Activated T-helper 2 cell treated with anti-CD3 and anti-CD28 coated beads, Interferon-gamma antibody, Interleukin-2, Interleukin-4, amounts not matched to agents 10 μg/mL and 5 μg/mL and 100 μg/mL, durations not matched to agents 14 hours and 24 hours and 36 hours (primary cell): ENCODE results near the gene LLGL1. TPM values are rescaled to one million over a fixed set of nuclear protein-coding genes. Genes with fewer than 3 reads are reported as not detected.

Source experiments
- DNase-seq: peaks from one replicate; pipeline ENCODE4 v3.0.0; 2021; ENCODE audit warnings: low spot score
- H3K27ac Mint-ChIP-seq: one replicate; pipeline ENCODE4 v1.8.0; 2021; ENCODE audit warnings: mixed read lengths
- H3K27me3 Mint-ChIP-seq: one replicate; pipeline ENCODE4 v1.8.0; 2021; ENCODE audit warnings: low read depth, mixed read lengths
- H3K36me3 Mint-ChIP-seq: one replicate; pipeline ENCODE4 v1.8.0; 2021; ENCODE audit warnings: low read depth, mixed read lengths
- H3K4me1 Mint-ChIP-seq: one replicate; pipeline ENCODE4 v1.8.0; 2021; ENCODE audit warnings: low read depth, mixed read lengths
- H3K4me3 Mint-ChIP-seq: one replicate; pipeline ENCODE4 v1.8.0; 2021; ENCODE audit warnings: low read depth, mild to moderate bottlenecking, moderate library complexity, mixed read lengths
- H3K9me3 Mint-ChIP-seq: one replicate; pipeline ENCODE4 v1.8.0; 2021; ENCODE audit warnings: mixed read lengths
- intact Hi-C: fragments of 100-400 bp; cut with micrococcal nuclease; formaldehyde crosslinking; loops from one replicate; pipeline ENCODE4 v1.15.1; 2023
- total RNA-seq: library from RNA; stranded (reverse); gene quantifications from 2 replicates; pipeline ENCODE4 v1.2.3, GENCODE V29; 2022

LLGL1 gene
- total RNA-seq, 1 donor from 2014 or later, result 23.0 TPM

DNA sequence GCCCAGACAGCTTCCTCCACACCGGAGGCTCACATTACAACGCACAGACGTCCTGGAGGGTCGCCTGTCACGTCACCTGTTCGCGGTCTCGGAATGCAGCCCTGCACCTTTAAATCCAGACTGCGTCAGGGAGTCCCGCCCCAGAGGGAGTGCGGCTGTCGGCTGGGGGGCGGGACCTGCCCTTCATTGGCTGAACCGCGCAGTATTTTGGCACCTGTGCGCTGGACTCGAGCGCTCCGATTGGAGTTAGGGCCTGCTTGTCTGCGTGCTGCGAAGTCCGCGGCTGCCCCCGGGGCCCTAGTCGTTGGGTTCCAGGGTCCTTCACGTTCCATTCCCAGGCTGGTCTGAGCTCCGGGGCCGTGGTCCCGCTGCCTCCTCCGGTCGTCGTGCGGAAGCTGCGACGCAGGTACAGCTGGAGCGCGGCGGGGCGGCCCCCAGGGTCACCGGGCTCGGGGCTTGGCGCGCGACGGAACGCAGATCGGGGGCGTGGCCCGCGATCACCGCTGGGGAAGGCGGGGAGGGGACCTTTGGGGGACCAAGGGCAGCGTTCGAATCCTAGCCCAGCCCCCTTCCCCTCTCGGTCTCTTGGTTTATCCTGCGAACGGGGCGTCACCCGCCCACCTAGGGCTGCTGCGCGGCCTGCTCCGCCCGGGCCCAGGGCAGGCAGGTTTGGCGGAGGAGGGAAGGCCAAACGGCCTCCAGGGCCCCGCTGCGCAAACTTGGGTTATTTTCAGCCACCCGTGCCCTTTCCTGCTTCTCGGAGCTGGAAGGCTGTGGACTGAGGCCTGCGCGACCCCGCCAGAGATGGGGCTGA is 35.1 kb downstream of the LLGL1 start, which contains the start of gene MIEF2:
Gene MIEF2, plus strand, starts transcription at position 331 of the 814 bp plus-strand sequence. CDS start 2,059 bp downstream, outside the sequence.
- Mint-ChIP-seq H3K9me3 (no peaks in the 10 kb centered on the region), H3K27me3 (no peaks in the 10 kb centered on the region), H3K36me3 (peaks cover 24% of the 10 kb centered on the region), H3K4me3 (peak within 1 kb of the TSS; percentile 82), H3K4me1 (peaks cover 25% of the 10 kb centered on the region), H3K27ac (peak within 1 kb of the TSS; percentile 82)
- intact Hi-C loops, result loop anchor here (1.0 to 2.0 kb wide), 3 partner anchors 35 to 78 kb away; partner anchors contain the start of genes ALKBH5, LLGL1, SMCR8 and TOP3A
- peak; percentile 89 for DNase-seq

DNA sequence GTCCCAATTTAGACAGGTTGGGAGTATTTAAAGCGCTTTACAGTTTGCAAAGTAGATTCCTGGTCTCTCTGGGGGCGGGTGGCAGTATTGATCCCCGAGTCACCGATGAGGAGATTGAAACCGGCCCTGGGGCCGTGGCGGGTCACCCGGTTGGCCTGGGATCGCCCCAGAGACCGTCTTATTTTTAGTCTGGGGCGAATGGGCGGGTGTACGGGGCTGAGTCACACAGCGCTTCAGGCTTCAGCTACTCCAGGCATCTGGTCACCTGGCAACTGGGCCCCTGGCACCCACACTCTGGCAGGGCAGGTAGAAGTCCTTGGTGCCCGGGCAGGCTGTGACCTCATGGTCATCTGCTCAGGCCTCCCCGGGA is 35.7 kb downstream of the LLGL1 start:
- H3K9me3 Mint-ChIP-seq, result no peaks in the 10 kb centered on the region
- peak overlapping the region; percentile 82 for H3K27ac Mint-ChIP-seq
- peaks cover 19% of the 10 kb centered on the region for H3K36me3 Mint-ChIP-seq
- peak overlapping the region; percentile 82 for H3K4me3 Mint-ChIP-seq
- no peak for DNase-seq
- intact Hi-C loops, result loop anchor here (2.0 kb wide), 2 partner anchors 54 to 78 kb away; partner anchors contain the start of genes ALKBH5, SMCR8 and TOP3A
- no peaks in the 10 kb centered on the region for H3K27me3 Mint-ChIP-seq
- H3K4me1 Mint-ChIP-seq, result peaks cover 25% of the 10 kb centered on the region

DNA sequence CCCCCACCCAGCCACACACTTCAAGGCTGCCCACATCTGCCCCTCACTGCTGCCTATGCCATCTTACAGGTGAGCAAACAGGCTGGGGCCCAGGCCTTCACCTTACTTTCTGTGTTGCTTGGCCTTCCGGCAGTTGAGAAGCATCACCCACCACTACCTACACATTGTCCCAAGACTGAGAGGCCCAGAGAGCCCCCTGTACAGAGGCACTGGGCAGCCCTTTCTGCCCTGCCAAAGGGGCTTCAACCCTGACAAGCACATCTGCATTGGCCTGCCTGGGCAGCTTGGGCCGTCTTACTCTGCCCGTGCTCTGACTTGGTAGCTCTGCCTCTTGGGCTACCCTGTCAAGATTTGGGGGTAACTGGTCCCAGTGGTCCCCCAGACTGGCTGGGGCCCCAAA is 36.2 kb downstream of the LLGL1 start:
- peaks cover 25% of the 10 kb centered on the region for H3K4me1 Mint-ChIP-seq
- intact Hi-C loops, result loop anchor here (2.0 kb wide), 2 partner anchors 53 to 79 kb away; partner anchors contain the start of genes ALKBH5, SMCR8 and TOP3A
- peak overlapping the region; percentile 82 for H3K27ac Mint-ChIP-seq
- DNase-seq, result no peak
- peaks cover 13% of the 10 kb centered on the region for H3K36me3 Mint-ChIP-seq
- no peaks in the 10 kb centered on the region for H3K27me3 Mint-ChIP-seq
- H3K4me3 Mint-ChIP-seq, result peak overlapping the region; percentile 82
- no peaks in the 10 kb centered on the region for H3K9me3 Mint-ChIP-seq

DNA sequence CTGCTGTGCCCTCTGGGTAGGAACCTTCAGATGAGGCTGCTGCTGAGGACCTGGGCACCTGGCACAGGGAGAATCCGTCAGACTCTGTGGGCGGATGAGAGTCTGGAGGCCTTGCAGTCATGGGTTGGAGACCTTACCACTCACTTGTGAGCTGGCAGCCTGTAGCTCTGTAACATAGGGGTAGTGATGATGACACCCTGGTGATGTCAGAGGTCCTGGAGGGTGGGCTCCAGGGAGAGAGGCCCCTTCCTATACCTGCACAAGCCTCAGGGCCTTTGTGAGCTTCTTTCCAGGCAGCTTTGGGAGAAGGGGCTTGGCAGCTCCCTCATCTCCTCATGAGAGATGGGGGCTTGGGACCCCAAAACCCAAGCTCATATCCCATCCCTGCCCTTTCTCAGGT is 36.7 kb downstream of the LLGL1 start:
- Mint-ChIP-seq H3K9me3 (no peaks in the 10 kb centered on the region), H3K4me3 (peak overlapping the region; percentile 82), H3K27ac (no peak overlapping the region), H3K4me1 (peaks cover 23% of the 10 kb centered on the region), H3K36me3 (peaks cover 11% of the 10 kb centered on the region), H3K27me3 (no peaks in the 10 kb centered on the region)
- no peak for DNase-seq
- intact Hi-C loops, result no loop called here

DNA sequence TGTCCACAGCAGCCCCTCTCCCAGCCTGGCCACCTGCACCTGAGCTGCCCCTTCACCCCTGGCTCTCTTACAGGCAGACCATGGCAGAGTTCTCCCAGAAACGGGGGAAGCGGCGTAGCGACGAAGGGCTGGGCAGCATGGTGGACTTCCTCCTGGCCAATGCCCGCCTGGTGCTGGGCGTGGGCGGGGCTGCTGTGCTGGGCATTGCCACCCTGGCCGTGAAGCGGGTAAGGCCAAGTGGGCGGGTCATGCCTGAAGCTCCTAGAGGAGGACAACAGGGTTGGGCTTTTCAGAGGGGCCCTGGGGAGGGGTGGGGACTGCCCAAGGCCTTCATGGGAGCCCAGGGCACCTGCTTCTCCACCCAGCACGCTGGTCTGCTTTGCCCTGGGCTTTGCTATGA is 37.2 kb downstream of the LLGL1 start:
- intact Hi-C loops, result no loop called here
- H3K27me3 Mint-ChIP-seq, result no peaks in the 10 kb centered on the region

DNA sequence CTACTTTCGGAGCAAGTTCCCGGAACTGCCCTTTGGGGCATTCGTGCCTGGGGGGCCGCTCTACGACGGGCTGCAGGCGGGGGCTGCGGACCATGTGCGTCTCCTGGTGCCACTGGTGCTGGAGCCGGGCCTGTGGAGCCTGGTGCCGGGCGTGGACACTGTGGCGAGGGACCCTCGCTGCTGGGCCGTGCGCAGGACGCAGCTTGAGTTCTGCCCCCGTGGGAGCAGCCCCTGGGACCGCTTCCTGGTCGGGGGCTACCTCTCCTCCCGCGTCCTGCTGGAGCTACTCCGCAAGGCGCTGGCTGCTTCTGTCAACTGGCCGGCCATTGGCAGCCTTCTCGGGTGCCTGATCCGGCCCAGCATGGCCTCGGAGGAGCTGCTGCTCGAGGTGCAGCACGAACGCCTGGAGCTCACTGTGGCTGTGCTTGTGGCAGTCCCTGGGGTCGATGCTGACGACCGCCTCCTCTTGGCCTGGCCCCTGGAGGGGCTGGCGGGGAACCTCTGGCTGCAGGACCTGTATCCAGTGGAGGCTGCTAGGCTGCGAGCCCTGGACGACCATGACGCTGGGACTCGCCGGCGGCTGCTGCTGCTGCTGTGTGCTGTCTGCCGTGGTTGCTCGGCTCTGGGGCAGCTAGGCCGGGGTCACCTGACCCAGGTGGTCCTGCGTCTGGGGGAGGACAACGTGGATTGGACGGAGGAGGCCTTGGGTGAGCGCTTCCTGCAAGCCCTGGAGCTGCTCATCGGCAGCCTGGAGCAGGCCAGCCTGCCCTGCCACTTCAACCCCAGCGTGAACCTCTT is 38.6 kb downstream of the LLGL1 start:
- no peaks in the 10 kb centered on the region for H3K9me3 Mint-ChIP-seq
- no peak for DNase-seq

More for the DNA sequence above, 37.2 kb downstream of the LLGL1 start:
- DNase-seq, result no peak
- Mint-ChIP-seq H3K4me3 (no peak overlapping the region), H3K9me3 (no peaks in the 10 kb centered on the region), H3K36me3 (peaks cover 8% of the 10 kb centered on the region), H3K4me1 (peaks cover 20% of the 10 kb centered on the region), H3K27ac (no peak overlapping the region)

DNA sequence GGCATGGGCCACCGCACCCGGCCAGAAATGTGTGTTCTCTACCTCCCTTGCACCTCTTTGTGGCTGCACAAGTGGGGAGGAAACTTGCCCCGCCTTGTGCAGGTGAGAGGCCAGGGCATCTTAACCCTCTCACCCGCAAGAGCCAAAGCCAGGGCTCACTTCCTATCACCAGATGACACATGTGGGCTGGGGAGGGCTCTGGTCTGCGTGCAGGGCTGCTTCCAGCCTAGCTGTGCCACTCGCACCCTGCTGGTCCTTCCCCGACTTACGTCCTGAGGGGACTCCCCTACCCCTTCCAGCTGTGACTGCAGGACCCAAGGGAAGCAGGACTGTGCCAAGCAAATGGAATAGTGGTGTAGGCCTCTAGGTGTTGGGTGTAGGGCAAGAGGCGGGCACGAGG is 41.9 kb downstream of the LLGL1 start:
- Mint-ChIP-seq H3K4me1 (peaks cover 3% of the 10 kb centered on the region), H3K27me3 (no peaks in the 10 kb centered on the region), H3K4me3 (no peak overlapping the region), H3K27ac (no peak overlapping the region), H3K9me3 (no peaks in the 10 kb centered on the region), H3K36me3 (peaks cover 14% of the 10 kb centered on the region)
- intact Hi-C loops, result no loop called here
- no peak for DNase-seq

More for the DNA sequence above, 38.6 kb downstream of the LLGL1 start:
- Mint-ChIP-seq H3K36me3 (peaks cover 4% of the 10 kb centered on the region), H3K4me3 (no peak overlapping the region), H3K27me3 (no peaks in the 10 kb centered on the region), H3K27ac (no peak overlapping the region), H3K4me1 (peaks cover 17% of the 10 kb centered on the region)
- intact Hi-C loops, result no loop called here

DNA sequence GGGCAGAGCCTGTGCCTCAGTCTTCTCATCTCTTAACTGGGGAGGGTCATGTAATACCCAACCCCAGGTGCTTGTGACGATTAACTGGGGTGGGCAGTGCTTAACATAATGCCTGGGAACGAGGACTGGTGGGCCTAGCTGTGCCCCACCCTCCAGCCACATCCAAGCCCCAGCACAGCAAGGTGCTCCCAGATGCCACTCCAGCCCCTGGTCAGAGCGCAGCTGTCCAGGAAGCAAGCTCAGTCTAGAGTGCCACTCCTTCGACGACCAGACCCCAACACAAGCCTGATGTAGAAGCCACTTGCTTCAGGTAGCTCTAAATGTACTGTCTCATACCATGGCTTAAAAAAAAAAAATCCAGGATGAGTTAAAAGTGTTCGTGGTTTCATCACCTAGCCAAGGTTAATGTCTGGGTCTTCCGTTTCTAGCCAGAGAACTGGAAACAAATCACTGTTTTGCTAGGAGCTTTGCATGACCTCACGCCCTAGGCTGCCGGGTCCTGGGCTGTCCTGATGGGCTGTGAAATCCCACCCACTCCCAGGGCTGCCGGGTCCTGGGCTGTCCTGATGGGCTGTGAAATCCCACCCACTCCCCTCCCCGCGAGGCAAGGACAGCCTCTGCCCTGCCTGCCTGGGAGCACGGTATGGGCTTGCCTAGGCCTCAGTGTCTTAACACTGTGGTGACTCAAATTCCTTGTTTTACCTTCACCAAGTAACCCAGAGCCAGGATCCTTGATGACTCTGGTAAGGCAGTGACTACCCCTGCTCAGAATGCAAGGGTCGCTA is 42.7 kb downstream of the LLGL1 start:
- Mint-ChIP-seq H3K27me3 (no peaks in the 10 kb centered on the region), H3K4me1 (peaks cover 3% of the 10 kb centered on the region), H3K36me3 (peaks cover 16% of the 10 kb centered on the region), H3K9me3 (no peaks in the 10 kb centered on the region), H3K4me3 (no peak overlapping the region), H3K27ac (no peak overlapping the region)
- DNase-seq, result no peak
- intact Hi-C loops, result no loop called here

DNA sequence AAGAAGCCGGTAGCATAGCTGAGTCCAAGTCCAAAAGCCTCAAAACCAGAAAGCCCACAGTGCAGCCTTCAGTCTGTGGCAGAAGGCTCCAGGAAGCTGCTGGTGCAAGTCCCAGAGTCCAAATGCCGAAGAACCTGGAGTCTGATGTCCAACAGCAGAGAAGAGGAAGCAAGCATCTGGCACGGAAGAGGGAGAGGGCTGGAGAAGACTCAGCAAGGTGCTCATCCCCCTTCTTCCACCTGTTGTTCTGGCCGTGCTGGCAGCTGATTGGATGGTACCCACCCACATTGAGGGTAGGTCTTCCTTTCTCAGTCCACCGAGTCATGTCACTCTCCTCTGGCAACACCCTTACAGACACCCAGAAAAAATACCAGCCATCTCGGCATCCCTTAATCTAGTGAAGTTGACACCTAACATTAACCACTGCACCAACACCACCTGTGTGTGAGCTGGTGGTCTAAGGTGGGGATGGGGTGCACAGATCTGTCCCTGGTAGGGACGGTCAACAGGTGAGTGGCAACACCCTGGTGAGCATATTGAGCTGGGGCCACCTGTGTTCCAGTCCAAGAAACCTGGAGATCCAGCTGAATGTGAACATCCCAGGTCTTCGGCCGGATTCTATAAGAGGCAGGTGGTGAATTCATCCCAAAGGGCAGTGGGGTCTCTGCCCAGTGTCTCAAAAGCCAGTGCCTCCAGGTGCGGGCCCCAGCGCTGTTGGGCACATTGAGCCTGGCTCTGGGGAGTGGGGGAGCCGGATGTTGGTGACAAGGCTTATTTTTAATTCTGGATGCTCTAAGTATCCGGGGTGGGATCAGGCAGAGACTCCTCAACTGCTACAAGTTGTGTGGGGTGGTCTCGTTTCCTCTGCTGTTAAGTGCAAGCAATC is 44.9 kb downstream of the LLGL1 start:
- intact Hi-C loops, result no loop called here
- Mint-ChIP-seq H3K4me3 (no peak overlapping the region), H3K4me1 (peaks cover 3% of the 10 kb centered on the region), H3K36me3 (peaks cover 20% of the 10 kb centered on the region), H3K27me3 (no peaks in the 10 kb centered on the region), H3K9me3 (no peaks in the 10 kb centered on the region), H3K27ac (no peak overlapping the region)
- no peak for DNase-seq

DNA sequence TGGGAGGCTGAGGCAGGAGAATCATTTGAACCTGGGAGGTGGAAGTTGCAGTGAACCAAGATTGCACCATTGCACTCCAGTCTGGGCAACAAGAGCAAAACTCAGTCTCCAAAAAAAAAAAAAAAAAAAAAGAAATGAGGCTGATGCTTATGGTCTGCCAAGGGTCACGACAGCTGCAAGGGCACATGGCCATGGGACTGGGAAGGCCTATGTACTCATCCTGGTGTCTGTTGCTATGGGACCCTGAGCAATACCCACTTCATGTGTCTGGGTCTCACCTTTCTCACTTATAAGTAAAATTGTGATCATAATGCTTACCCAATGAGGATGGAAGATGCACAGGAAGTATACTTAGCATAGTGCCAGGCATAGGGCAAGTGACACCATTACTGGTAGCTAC is 51.6 kb downstream of the LLGL1 start:
- H3K36me3 Mint-ChIP-seq, result peaks cover 49% of the 10 kb centered on the region
- no peaks in the 10 kb centered on the region for H3K4me1 Mint-ChIP-seq
- DNase-seq, result no peak
- no peak overlapping the region for H3K27ac Mint-ChIP-seq
- intact Hi-C loops, result no loop called here
- H3K9me3 Mint-ChIP-seq, result no peaks in the 10 kb centered on the region
- no peak overlapping the region for H3K4me3 Mint-ChIP-seq
- H3K27me3 Mint-ChIP-seq, result no peaks in the 10 kb centered on the region

DNA sequence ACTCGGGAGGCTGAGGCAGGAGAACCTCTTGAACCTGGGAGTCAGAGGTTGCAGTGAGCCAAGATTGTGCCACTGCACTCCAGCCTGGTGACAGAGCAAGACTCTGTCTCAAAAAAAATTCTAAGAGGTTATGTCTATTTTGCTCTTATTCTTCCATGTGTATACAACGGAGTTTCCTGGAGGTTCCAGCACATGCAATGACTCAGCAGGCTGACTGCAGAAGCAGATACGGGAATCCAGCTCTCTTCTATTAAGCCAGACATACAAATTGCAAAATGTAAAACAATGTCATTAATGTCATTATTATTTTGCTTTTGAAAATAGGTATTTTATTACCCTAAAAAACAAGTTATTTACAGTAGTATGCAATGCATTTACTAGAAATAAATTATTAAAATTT is 53.4 kb downstream of the LLGL1 start:
- intact Hi-C loops, result no loop called here
- Mint-ChIP-seq H3K4me3 (no peak overlapping the region), H3K9me3 (no peaks in the 10 kb centered on the region), H3K4me1 (no peaks in the 10 kb centered on the region), H3K27ac (no peak overlapping the region), H3K27me3 (no peaks in the 10 kb centered on the region), H3K36me3 (peaks cover 58% of the 10 kb centered on the region)
- DNase-seq, result no peak

DNA sequence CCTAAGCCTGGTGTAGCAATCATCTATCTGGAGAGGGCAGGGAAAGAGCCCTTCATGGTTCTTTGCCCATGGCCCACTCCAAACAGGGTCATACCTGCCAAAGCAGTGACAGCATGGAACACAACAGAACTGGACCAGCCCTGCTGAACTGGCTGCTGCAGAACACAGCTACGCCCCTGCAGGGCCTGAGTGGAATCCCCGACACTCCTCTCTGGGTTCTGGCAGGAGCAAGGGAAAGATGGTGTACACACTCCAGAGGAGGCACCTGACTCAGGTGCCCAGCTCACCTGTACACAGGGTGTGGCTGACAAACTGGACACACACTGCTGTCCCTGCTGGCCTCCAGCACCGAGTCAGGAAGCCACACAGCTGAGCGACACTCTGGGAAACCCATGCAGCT is 54.8 kb downstream of the LLGL1 start:
- no peaks in the 10 kb centered on the region for H3K27me3 Mint-ChIP-seq
- no peaks in the 10 kb centered on the region for H3K4me1 Mint-ChIP-seq
- no peak for DNase-seq
- no peak overlapping the region for H3K4me3 Mint-ChIP-seq
- peaks cover 65% of the 10 kb centered on the region for H3K36me3 Mint-ChIP-seq
- no peaks in the 10 kb centered on the region for H3K9me3 Mint-ChIP-seq
- no peak overlapping the region for H3K27ac Mint-ChIP-seq
- intact Hi-C loops, result no loop called here
